Upper lobe of left lung (tissue), 4 donors: ENCODE measurements around the gene RALGAPA2.

Experiments
- EP300 ChIP-seq, 4 donors: sonication (generic); formaldehyde crosslinking; IDR thresholded peaks; one replicate each; pipeline ENCODE4 v1.5.1; 2017; ENCODE audit warnings: antibody characterized with exemption in 4 of 4, control low read depth in 2 of 4
- POLR2A ChIP-seq, 4 donors: fragments of 450-650 bp; IDR thresholded peaks; one replicate each; pipeline ENCODE4 v1.5.1; 2016 to 2017; ENCODE audit warnings: antibody characterized with exemption in 4 of 4, mild to moderate bottlenecking in 2 of 4
- POLR2AphosphoS5 ChIP-seq, 2 donors: sonication (generic); formaldehyde crosslinking; IDR thresholded peaks; one replicate each; pipeline ENCODE4 v1.5.1; 2017; ENCODE audit warnings: antibody characterized with exemption in 2 of 2
- TF ChIP-seq, protein P1 (sequence below), 6 experiments: fragments of 450-650 bp in 4 of 6; fragments of 200-600 bp in 2 of 6; sonication (generic) in 2 of 6; IDR thresholded peaks; one replicate each; pipeline ENCODE4 v1.5.1; 2016 to 2019; ENCODE audit warnings: antibody characterized with exemption in 6 of 6

DNA sequence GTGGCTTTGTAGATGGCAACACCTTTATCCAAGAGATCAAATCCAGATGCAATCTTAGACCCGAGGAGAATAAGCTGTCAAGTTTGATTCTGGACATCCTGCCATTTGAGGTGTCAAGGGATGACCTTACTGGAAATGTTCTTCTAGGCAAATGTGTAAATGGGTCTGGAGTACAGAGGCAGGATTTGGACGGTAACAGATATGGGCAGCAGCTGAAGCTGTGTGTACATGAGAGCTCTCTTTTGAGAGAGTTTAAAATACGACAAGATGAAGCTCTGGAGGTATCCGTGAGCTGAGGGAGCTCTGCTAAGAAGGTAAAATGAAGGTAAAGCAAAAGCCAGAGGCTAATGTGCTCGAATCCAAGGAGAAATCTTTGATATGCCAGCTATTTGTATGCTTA lies 56.6 kb downstream of the RALGAPA2 start:
- TF ChIP-seq, protein P1, sequence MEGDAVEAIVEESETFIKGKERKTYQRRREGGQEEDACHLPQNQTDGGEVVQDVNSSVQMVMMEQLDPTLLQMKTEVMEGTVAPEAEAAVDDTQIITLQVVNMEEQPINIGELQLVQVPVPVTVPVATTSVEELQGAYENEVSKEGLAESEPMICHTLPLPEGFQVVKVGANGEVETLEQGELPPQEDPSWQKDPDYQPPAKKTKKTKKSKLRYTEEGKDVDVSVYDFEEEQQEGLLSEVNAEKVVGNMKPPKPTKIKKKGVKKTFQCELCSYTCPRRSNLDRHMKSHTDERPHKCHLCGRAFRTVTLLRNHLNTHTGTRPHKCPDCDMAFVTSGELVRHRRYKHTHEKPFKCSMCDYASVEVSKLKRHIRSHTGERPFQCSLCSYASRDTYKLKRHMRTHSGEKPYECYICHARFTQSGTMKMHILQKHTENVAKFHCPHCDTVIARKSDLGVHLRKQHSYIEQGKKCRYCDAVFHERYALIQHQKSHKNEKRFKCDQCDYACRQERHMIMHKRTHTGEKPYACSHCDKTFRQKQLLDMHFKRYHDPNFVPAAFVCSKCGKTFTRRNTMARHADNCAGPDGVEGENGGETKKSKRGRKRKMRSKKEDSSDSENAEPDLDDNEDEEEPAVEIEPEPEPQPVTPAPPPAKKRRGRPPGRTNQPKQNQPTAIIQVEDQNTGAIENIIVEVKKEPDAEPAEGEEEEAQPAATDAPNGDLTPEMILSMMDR (IDR thresholded peaks at IDR 0.05): no peak
- no peak for TF ChIP-seq POLR2AphosphoS5 (IDR thresholded peaks at IDR 0.05)
- no peak for TF ChIP-seq EP300 (IDR thresholded peaks at IDR 0.05)
- TF ChIP-seq POLR2A (IDR thresholded peaks at IDR 0.05): no peak
